Loucy (cell line): ENCODE measurements around the gene PHF20.

Experiments used
- H2AFZ ChIP-seq: fragments of 200-600 bp; sonication (generic); 2 replicates; pipeline ENCODE4 v1.6.0; 2016; ENCODE audit warnings: antibody characterized with exemption, mild to moderate bottlenecking, low read length, moderate library complexity
- H3F3A ChIP-seq: fragments of 200-600 bp; 2 replicates; pipeline ENCODE4 v1.6.0; 2016; ENCODE audit warnings: antibody characterized with exemption, low read depth, mild to moderate bottlenecking
- H3K27me3 ChIP-seq: fragments of 200-600 bp; sonication (generic); 2 replicates; pipeline ENCODE4 v1.6.1; 2014; ENCODE audit warnings: low read length, mild to moderate bottlenecking; ENCODE audit not compliant: insufficient read depth, poor library complexity, severe bottlenecking
- H3K36me3 ChIP-seq: fragments of 200-600 bp; sonication (generic); 2 replicates; pipeline ENCODE4 v1.6.1; 2016; ENCODE audit warnings: low read length; ENCODE audit not compliant: insufficient read depth
- H3K4me1 ChIP-seq: fragments of 200-600 bp; sonication (generic); 2 replicates; pipeline ENCODE4 v1.5.1; 2014; ENCODE audit warnings: low read length, mild to moderate bottlenecking; ENCODE audit not compliant: insufficient read depth, poor library complexity, severe bottlenecking
- H3K4me2 ChIP-seq: fragments of 200-600 bp; sonication (generic); 2 replicates; pipeline ENCODE4 v1.6.0; 2014; ENCODE audit warnings: antibody characterized with exemption, low read length, low read depth, mild to moderate bottlenecking; ENCODE audit not compliant: poor library complexity, severe bottlenecking
- H3K4me3 ChIP-seq: fragments of 200-600 bp; sonication (generic); 2 replicates; pipeline ENCODE4 v1.5.1; 2014; ENCODE audit warnings: low read length, mild to moderate bottlenecking, mixed read lengths; ENCODE audit not compliant: poor library complexity, severe bottlenecking
- H3K79me2 ChIP-seq: fragments of 200-600 bp; sonication (generic); 2 replicates; pipeline ENCODE4 v1.6.1; 2014; ENCODE audit warnings: low read length; ENCODE audit not compliant: insufficient read depth
- H3K9ac ChIP-seq: fragments of 200-600 bp; sonication (generic); 2 replicates; pipeline ENCODE4 v1.6.0; 2014; ENCODE audit warnings: mild to moderate bottlenecking, low read depth, low read length, moderate library complexity; ENCODE audit not compliant: poor library complexity, severe bottlenecking
- H3K9me2 ChIP-seq: fragments of 200-600 bp; sonication (generic); replicated peaks from 2 replicates; pipeline ENCODE4 v1.6.1; 2016; ENCODE audit warnings: low read depth, low read length, mixed read lengths
- H3K9me3 ChIP-seq: fragments of 200-600 bp; sonication (generic); 2 replicates; pipeline ENCODE4 v1.6.1; 2014; ENCODE audit warnings: mild to moderate bottlenecking, antibody characterized with exemption, low read length, low read depth; ENCODE audit not compliant: insufficient read depth
- H4K20me1 ChIP-seq: fragments of 200-600 bp; sonication (generic); 2 replicates; pipeline ENCODE4 v1.6.0; 2014; ENCODE audit warnings: antibody characterized with exemption, low read length, mild to moderate bottlenecking; ENCODE audit not compliant: insufficient read depth, poor library complexity, severe bottlenecking
- EZH2phosphoT487 ChIP-seq: fragments of 200-600 bp; IDR thresholded peaks from 2 replicates; pipeline ENCODE4 v1.6.1; 2018; ENCODE audit warnings: antibody characterized with exemption, mild to moderate bottlenecking, moderate library complexity, borderline replicate concordance
- TF ChIP-seq, protein P1 (sequence below): fragments of 200-600 bp; sonication (generic); conservative IDR thresholded peaks from 2 replicates; pipeline ENCODE4 v1.5.1; 2014; ENCODE audit warnings: mild to moderate bottlenecking, antibody characterized with exemption, low read length

PHF20 gene

DNA sequence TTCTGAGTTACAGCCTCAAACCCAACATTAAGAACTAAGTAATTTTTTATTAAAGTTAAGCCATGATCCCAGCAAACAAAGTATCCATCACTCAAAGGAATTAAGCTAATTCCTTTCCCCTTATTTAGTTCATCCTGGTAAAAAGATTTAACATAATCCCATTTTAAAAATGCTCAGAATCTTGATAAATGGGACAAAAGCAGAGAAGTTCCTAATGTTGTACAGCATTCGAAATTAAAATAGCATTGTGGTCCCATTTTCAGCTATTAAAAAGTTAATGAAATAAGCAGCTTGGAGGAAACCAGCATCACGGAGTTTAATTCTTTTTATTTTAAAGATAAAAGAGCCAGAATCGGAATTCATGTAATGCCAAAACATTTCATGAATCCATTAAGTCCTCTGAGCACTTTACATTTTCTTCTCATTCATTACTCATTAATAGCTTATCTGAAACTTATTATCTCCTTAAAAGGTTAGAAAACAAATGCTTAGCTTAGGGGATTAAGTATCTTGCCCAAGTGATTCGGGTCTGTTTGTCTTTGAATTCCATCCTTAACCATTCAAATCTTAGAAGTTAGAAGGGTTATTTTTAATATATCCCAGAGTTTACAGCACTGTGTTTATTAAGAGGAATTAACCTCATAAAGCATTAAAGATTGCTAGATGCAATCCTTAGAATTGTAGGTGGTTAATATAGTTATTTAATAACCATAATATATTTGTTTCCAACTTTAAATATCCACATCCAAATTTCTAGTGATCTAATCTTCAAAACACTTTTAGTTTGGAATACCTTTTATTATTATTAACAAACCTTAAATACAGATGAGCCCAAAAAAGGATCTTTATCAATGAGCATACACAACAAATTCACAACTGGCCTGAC is 41.0 kb upstream of the PHF20 start:
- peaks cover 49% of the 10 kb centered on the region for H3K4me1 ChIP-seq
- no peak overlapping the region for H3K9ac ChIP-seq
- H4K20me1 ChIP-seq: peaks cover 96% of the 10 kb centered on the region
- no peaks in the 10 kb centered on the region for H3K9me3 ChIP-seq
- peaks cover 96% of the 10 kb centered on the region for H3K79me2 ChIP-seq
- TF ChIP-seq, protein P1, sequence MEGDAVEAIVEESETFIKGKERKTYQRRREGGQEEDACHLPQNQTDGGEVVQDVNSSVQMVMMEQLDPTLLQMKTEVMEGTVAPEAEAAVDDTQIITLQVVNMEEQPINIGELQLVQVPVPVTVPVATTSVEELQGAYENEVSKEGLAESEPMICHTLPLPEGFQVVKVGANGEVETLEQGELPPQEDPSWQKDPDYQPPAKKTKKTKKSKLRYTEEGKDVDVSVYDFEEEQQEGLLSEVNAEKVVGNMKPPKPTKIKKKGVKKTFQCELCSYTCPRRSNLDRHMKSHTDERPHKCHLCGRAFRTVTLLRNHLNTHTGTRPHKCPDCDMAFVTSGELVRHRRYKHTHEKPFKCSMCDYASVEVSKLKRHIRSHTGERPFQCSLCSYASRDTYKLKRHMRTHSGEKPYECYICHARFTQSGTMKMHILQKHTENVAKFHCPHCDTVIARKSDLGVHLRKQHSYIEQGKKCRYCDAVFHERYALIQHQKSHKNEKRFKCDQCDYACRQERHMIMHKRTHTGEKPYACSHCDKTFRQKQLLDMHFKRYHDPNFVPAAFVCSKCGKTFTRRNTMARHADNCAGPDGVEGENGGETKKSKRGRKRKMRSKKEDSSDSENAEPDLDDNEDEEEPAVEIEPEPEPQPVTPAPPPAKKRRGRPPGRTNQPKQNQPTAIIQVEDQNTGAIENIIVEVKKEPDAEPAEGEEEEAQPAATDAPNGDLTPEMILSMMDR: no peak
- no peak for TF ChIP-seq EZH2phosphoT487
- peak overlapping the region; percentile 76 for H3K4me2 ChIP-seq
- H2AFZ ChIP-seq: no peak overlapping the region
- H3K27me3 ChIP-seq: no peaks in the 10 kb centered on the region
- H3K36me3 ChIP-seq: peaks cover 98% of the 10 kb centered on the region
- peak overlapping the region; percentile 96 for H3K4me3 ChIP-seq
- H3F3A ChIP-seq: no peaks in the 10 kb centered on the region
- H3K9me2 ChIP-seq: no peaks in the 10 kb centered on the region

DNA sequence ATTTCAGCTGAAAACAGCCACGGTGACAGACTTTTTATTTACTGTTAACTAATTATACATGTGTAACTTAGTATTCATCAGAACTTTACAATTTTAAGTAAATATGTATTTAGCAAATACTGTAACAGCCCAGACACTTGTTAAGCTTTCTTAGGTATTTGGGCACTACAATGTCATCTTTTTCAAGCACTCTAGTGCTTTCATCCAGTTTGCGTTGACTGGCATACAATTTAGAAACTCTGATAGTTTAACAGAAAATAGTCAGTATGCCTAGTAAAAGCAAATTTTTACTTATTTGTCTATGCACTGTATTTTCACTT is 40.4 kb upstream of the PHF20 start:
- H3K4me2 ChIP-seq: peak overlapping the region; percentile 76
- H3K79me2 ChIP-seq: peaks cover 96% of the 10 kb centered on the region
- H3K27me3 ChIP-seq: no peaks in the 10 kb centered on the region
- H3K4me3 ChIP-seq: peak overlapping the region; percentile 96
- no peaks in the 10 kb centered on the region for H3F3A ChIP-seq
- peaks cover 96% of the 10 kb centered on the region for H4K20me1 ChIP-seq
- no peaks in the 10 kb centered on the region for H3K9me2 ChIP-seq
- peaks cover 98% of the 10 kb centered on the region for H3K36me3 ChIP-seq
- TF ChIP-seq EZH2phosphoT487: no peak
- TF ChIP-seq, protein P1: no peak
- no peak overlapping the region for H2AFZ ChIP-seq
- peaks cover 55% of the 10 kb centered on the region for H3K4me1 ChIP-seq
- H3K9ac ChIP-seq: no peak overlapping the region
- H3K9me3 ChIP-seq: no peaks in the 10 kb centered on the region

DNA sequence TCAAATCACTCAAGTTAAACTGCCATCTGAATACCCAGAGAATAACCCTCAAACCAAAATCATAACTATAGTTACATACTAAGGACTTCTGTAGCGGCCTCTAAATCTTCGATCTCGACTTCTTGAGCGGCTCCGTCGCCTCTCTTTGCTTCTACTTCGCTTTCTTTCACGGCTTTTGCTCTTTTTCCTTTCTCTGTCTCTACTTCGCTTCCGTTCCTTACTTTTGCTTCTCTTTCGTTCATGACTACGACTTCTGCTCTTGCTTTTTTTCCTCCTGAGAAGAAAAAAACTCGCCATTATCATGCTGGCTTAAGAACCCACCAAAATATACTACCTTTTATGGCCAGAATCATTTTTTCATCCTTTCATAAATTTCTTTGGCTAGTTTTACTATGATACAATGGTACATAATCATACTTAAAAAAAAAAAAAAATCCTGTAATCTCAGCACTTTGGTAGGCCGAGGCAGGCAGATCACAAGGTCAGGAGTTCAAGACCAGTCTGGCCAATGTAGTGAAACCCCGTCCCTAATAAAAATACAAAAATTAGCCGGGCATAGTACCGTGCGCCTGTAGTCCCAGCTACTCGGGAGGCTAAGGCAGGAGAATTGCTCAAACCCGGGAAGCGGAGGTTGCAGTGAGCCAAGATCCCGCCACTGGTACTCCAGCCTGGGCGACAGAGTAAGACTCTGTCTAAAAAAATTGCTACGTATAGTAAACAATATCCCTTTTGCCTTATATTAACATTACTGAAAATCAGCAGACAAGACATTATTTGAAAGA is 39.8 kb upstream of the PHF20 start:
- H3K4me3 ChIP-seq: peak overlapping the region; percentile 96
- H3K9me2 ChIP-seq: no peaks in the 10 kb centered on the region
- TF ChIP-seq EZH2phosphoT487: no peak
- TF ChIP-seq, protein P1: no peak
- no peak overlapping the region for H2AFZ ChIP-seq
- H3F3A ChIP-seq: no peaks in the 10 kb centered on the region
- peaks cover 92% of the 10 kb centered on the region for H4K20me1 ChIP-seq
- H3K79me2 ChIP-seq: peaks cover 96% of the 10 kb centered on the region
- H3K9ac ChIP-seq: no peak overlapping the region
- peaks cover 98% of the 10 kb centered on the region for H3K36me3 ChIP-seq
- peaks cover 56% of the 10 kb centered on the region for H3K4me1 ChIP-seq
- peak overlapping the region; percentile 76 for H3K4me2 ChIP-seq
- no peaks in the 10 kb centered on the region for H3K9me3 ChIP-seq
- no peaks in the 10 kb centered on the region for H3K27me3 ChIP-seq
